HEK293 (cell line): ENCODE data around the gene DAGLB.
"Not testable (repeated sequence)": the region's sequence is repeated elsewhere in the genome, so short reads cannot be mapped to it uniquely, and the experiment has no call there.

Experiments
- PATZ1 ChIP-seq: fragments of 450-650 bp; formaldehyde crosslinking; IDR thresholded peaks from 2 replicates; pipeline ENCODE4 v1.5.1; 2016; ENCODE audit warnings: missing biosample characterization, missing genetic modification characterization
- ZBTB26 ChIP-seq: fragments of 450-650 bp; formaldehyde crosslinking; optimal IDR thresholded peaks from 2 replicates; pipeline ENCODE3; 2016; ENCODE audit warnings: missing biosample characterization, mild to moderate bottlenecking, missing genetic modification characterization
- ZBTB8A ChIP-seq: fragments of 450-650 bp; formaldehyde crosslinking; IDR thresholded peaks from 2 replicates; pipeline ENCODE4 v1.5.1; 2016; ENCODE audit warnings: missing biosample characterization, missing genetic modification characterization
- ZNF114 ChIP-seq: fragments of 450-650 bp; formaldehyde crosslinking; IDR thresholded peaks from 2 replicates; pipeline ENCODE4 v1.5.0; 2017; ENCODE audit warnings: missing biosample characterization, missing genetic modification characterization
- ZNF132 ChIP-seq: fragments of 450-650 bp; formaldehyde crosslinking; IDR thresholded peaks from 2 replicates; pipeline ENCODE4 v1.5.1; 2017; ENCODE audit warnings: missing biosample characterization, missing genetic modification characterization, borderline replicate concordance
- ZNF140 ChIP-seq: fragments of 450-650 bp; formaldehyde crosslinking; IDR thresholded peaks from 2 replicates; pipeline ENCODE4 v1.5.1; 2016; ENCODE audit warnings: missing biosample characterization, missing genetic modification characterization
- ZNF202 ChIP-seq: fragments of 450-650 bp; formaldehyde crosslinking; IDR thresholded peaks from 2 replicates; pipeline ENCODE4 v1.5.1; 2016; ENCODE audit warnings: missing biosample characterization, missing genetic modification characterization, borderline replicate concordance
- ZNF23 ChIP-seq: fragments of 450-650 bp; formaldehyde crosslinking; IDR thresholded peaks from 2 replicates; pipeline ENCODE4 v1.5.1; 2016; ENCODE audit warnings: missing biosample characterization, missing genetic modification characterization, borderline replicate concordance
- ZNF239 ChIP-seq: fragments of 450-650 bp; formaldehyde crosslinking; IDR thresholded peaks from 2 replicates; pipeline ENCODE4 v1.5.1; 2016; ENCODE audit warnings: missing biosample characterization, missing genetic modification characterization
- ZNF354C ChIP-seq: fragments of 450-650 bp; formaldehyde crosslinking; IDR thresholded peaks from 2 replicates; pipeline ENCODE4 v1.5.1; 2016; ENCODE audit warnings: missing biosample characterization, missing genetic modification characterization, low read depth, borderline replicate concordance
- ZNF521 ChIP-seq: fragments of 450-650 bp; formaldehyde crosslinking; IDR thresholded peaks from 2 replicates; pipeline ENCODE4 v1.5.1; 2017; ENCODE audit warnings: missing biosample characterization, mild to moderate bottlenecking, missing genetic modification characterization
- ZNF785 ChIP-seq: fragments of 450-650 bp; formaldehyde crosslinking; IDR thresholded peaks from 2 replicates; pipeline ENCODE4 v1.5.1; 2016; ENCODE audit warnings: missing biosample characterization, missing genetic modification characterization
- TF ChIP-seq, protein P1 (sequence below): fragments of 450-650 bp; formaldehyde crosslinking; IDR thresholded peaks from 2 replicates; pipeline ENCODE4 v1.5.1; 2016; ENCODE audit warnings: missing biosample characterization, missing genetic modification characterization

DNA sequence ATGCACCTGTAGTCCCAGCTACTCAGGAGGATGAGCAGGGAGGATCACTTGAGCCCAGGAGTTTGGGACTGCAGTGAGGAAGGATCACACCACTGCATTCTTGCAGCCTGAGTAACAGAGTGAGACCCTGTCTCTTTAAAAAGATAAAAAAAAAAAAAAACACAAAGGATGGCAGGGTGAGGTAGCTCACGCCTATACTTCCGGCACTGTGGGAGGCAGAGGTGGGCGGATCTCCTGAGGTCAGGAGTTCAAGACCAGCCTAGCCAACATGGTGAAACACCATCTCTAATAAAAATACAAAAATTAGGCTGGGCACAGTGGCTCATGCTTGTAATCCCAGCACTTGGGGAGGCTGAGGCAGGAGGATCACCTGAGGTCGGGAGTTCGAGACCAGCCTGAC is 15.9 kb upstream of the DAGLB start:
- not testable (repeated sequence) for TF ChIP-seq ZNF114 (tag by site-specific recombination); ZNF521 (tag by site-specific recombination); ZBTB26 (tag by site-specific recombination); ZNF354C (tag by site-specific recombination); ZNF202 (tag by site-specific recombination); ZNF785 (tag by site-specific recombination); ZNF132 (tag by site-specific recombination); ZNF239; ZBTB8A; ZNF23 (tag by site-specific recombination); ZNF140 (tag by site-specific recombination); PATZ1 (tag by site-specific recombination)
- TF ChIP-seq, protein P1, sequence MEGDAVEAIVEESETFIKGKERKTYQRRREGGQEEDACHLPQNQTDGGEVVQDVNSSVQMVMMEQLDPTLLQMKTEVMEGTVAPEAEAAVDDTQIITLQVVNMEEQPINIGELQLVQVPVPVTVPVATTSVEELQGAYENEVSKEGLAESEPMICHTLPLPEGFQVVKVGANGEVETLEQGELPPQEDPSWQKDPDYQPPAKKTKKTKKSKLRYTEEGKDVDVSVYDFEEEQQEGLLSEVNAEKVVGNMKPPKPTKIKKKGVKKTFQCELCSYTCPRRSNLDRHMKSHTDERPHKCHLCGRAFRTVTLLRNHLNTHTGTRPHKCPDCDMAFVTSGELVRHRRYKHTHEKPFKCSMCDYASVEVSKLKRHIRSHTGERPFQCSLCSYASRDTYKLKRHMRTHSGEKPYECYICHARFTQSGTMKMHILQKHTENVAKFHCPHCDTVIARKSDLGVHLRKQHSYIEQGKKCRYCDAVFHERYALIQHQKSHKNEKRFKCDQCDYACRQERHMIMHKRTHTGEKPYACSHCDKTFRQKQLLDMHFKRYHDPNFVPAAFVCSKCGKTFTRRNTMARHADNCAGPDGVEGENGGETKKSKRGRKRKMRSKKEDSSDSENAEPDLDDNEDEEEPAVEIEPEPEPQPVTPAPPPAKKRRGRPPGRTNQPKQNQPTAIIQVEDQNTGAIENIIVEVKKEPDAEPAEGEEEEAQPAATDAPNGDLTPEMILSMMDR (tag by site-specific recombination), result not testable (repeated sequence)
